HCT116 (cell line): ENCODE data around the gene TAGLN. TPM values are rescaled to one million over a fixed set of nuclear protein-coding genes. Genes with fewer than 3 reads are reported as not detected.

Experiments used
- ATAC-seq: fragments of 200-7000 bp; cut with Tn5 transposase; 2 replicates; pipeline ENCODE4 v1.9.1; 2020; ENCODE audit warnings: mild to moderate bottlenecking, moderate library complexity
- BruUV-seq: library from RNA; stranded (reverse); fragments of 400-500 nt; replicated peaks from 2 replicates; lab custom pipeline; 2021; lab: Mats Ljungman, UMichigan
- CTCF ChIA-PET: fragments of 300-600 bp; sonication (Branson Sonifier 250); formaldehyde crosslinking; loops from one replicate; lab custom pipeline; 2021; ENCODE audit warnings: antibody characterized with exemption; lab: Charles Lee
- POLR2A ChIA-PET: fragments of 300-600, 350-600 bp; sonication (Branson Sonifier 250); formaldehyde crosslinking; loops from one replicate; lab custom pipeline; 2021; ENCODE audit warnings: antibody characterized with exemption; lab: Charles Lee
- RAD21 ChIA-PET, 2 experiments: fragments of 300-600 bp; sonication (Branson Sonifier 250); formaldehyde crosslinking; loops; one replicate each; lab custom pipeline; 2023; ENCODE audit warnings: low total read pairs in 2 of 2; ENCODE audit not compliant: uncharacterized antibody in 2 of 2, unreplicated experiment in 2 of 2, low non-redundant PET in 1 of 2; lab: Charles Lee
- DNase-seq: peaks from one replicate; pipeline ENCODE4 v3.0.0-alpha.2; 2010; ENCODE audit warnings: low read depth, low spot score
- H2AFZ ChIP-seq: fragments of 200-600 bp; shearing (Covaris generic), sonication (generic); 2 replicates; pipeline ENCODE4 v1.6.1; 2017; ENCODE audit warnings: low read depth, mixed run types, mixed read lengths, antibody characterized with exemption, low read length; ENCODE audit not compliant: poor library complexity, severe bottlenecking
- H3K27ac ChIP-seq: 2 replicates; pipeline ENCODE4 v1.5.1; 2012; ENCODE audit warnings: low read depth, low read length
- H3K27me3 ChIP-seq: fragments of 200-600 bp; sonication (generic); 2 replicates; pipeline ENCODE4 v1.6.1; 2016; ENCODE audit warnings: mixed run types, low read length, mixed read lengths; ENCODE audit not compliant: insufficient read depth
- H3K36me3 ChIP-seq, 2 experiments: fragments of 200-500 bp in 1 of 2; fragments of 200-600 bp in 1 of 2; sonication (Bioruptor generic) in 1 of 2; sonication (generic) in 1 of 2; 2 replicates each; pipeline versions ENCODE4 v1.5.1 to v1.6.1; 2014 to 2016; ENCODE audit warnings: low read length in 2 of 2, inconsistent platforms in 1 of 2, mixed read lengths in 1 of 2, mixed run types in 1 of 2; ENCODE audit not compliant: insufficient read depth in 2 of 2, control insufficient read depth in 1 of 2
- H3K4me1 ChIP-seq, 2 experiments: fragments of 200-600 bp in 1 of 2; sonication (generic) in 1 of 2; 2 replicates each; pipeline versions ENCODE4 v1.5.1 to v1.6.1; 2012 to 2017; ENCODE audit warnings: low read length in 2 of 2, inconsistent platforms in 1 of 2, mild to moderate bottlenecking in 1 of 2, mixed read lengths in 1 of 2, mixed run types in 1 of 2, moderate library complexity in 1 of 2; ENCODE audit not compliant: insufficient read depth in 2 of 2, control insufficient read depth in 1 of 2
- H3K4me2 ChIP-seq: fragments of 200-600 bp; sonication (generic); 2 replicates; pipeline ENCODE4 v1.6.1; 2017; ENCODE audit warnings: mixed run types, low read length, mixed read lengths
- H3K4me3 ChIP-seq, 2 experiments: fragments of 200-600 bp in 1 of 2; sonication (generic) in 1 of 2; replicated peaks in 1 of 2; 2 replicates each; pipeline ENCODE4 v1.5.1; 2011 to 2016; ENCODE audit warnings: low read length in 2 of 2, control low read depth in 1 of 2, low read depth in 1 of 2, mild to moderate bottlenecking in 1 of 2, mixed read lengths in 1 of 2, mixed run types in 1 of 2
- H3K79me2 ChIP-seq: fragments of 200-600 bp; sonication (generic); 2 replicates; pipeline ENCODE4 v1.6.1; 2017; ENCODE audit warnings: mild to moderate bottlenecking, mixed run types, low read length, moderate library complexity, mixed read lengths; ENCODE audit not compliant: insufficient read depth
- H3K9ac ChIP-seq: fragments of 200-600 bp; sonication (generic); 2 replicates; pipeline ENCODE4 v1.6.1; 2016; ENCODE audit warnings: low read length, mixed read lengths
- H3K9me2 ChIP-seq: fragments of 200-600 bp; sonication (generic), shearing (Covaris generic); 2 replicates; pipeline ENCODE4 v1.6.1; 2017; ENCODE audit warnings: mixed run types, mild to moderate bottlenecking, moderate library complexity; ENCODE audit not compliant: insufficient read depth
- H3K9me3 ChIP-seq, 2 experiments: fragments of 200-500 bp in 1 of 2; fragments of 200-600 bp in 1 of 2; sonication (Bioruptor generic) in 1 of 2; sonication (generic) in 1 of 2; 2 replicates each; pipeline ENCODE4 v1.6.1; 2014 to 2017; ENCODE audit warnings: low read length in 2 of 2, mixed read lengths in 2 of 2, inconsistent platforms in 1 of 2, low read depth in 1 of 2, mild to moderate bottlenecking in 1 of 2, mixed run types in 1 of 2, moderate library complexity in 1 of 2; ENCODE audit not compliant: control insufficient read depth in 1 of 2, insufficient read depth in 1 of 2
- H4K20me1 ChIP-seq: fragments of 200-600 bp; sonication (generic), shearing (Covaris generic); 2 replicates; pipeline ENCODE4 v1.6.1; 2017; ENCODE audit warnings: mixed run types, mild to moderate bottlenecking, moderate library complexity; ENCODE audit not compliant: insufficient read depth
- CTCF ChIP-seq, 3 experiments: fragments of 200-600 bp in 1 of 3; sonication (generic) in 1 of 3; IDR thresholded peaks in 2 of 3; conservative IDR thresholded peaks in 1 of 3; 2 replicates each; pipeline ENCODE4 v1.5.1; 2012 to 2017; ENCODE audit warnings: low read depth in 2 of 3, low read length in 2 of 3, antibody characterized with exemption in 1 of 3, borderline replicate concordance in 1 of 3, control low read depth in 1 of 3, mild to moderate bottlenecking in 1 of 3, mixed read lengths in 1 of 3, mixed run types in 1 of 3, moderate library complexity in 1 of 3; ENCODE audit not compliant: insufficient read depth in 1 of 3
- ELF1 ChIP-seq: IDR thresholded peaks from 2 replicates; pipeline ENCODE4 v1.6.1; 2012; ENCODE audit warnings: low read depth, borderline replicate concordance
- EZH2 ChIP-seq: fragments of 200-600 bp; sonication (generic); IDR thresholded peaks from 2 replicates; pipeline ENCODE4 v1.6.1; 2017; ENCODE audit warnings: antibody characterized with exemption, mixed run types
- EZH2phosphoT487 ChIP-seq: fragments of 200-600 bp; IDR thresholded peaks from 2 replicates; pipeline ENCODE4 v1.6.1; 2018; ENCODE audit warnings: antibody characterized with exemption, borderline replicate concordance
- FOSL1 ChIP-seq: IDR thresholded peaks from 2 replicates; pipeline ENCODE4 v1.6.1; 2012; ENCODE audit warnings: low read depth
- MAX ChIP-seq: IDR thresholded peaks from 2 replicates; pipeline ENCODE4 v1.6.1; 2012
- POLR2AphosphoS5 ChIP-seq: IDR thresholded peaks from 2 replicates; pipeline ENCODE4 v1.6.1; 2011; ENCODE audit warnings: mild to moderate bottlenecking, low read depth, low read length, moderate library complexity
- SRF ChIP-seq: IDR thresholded peaks from 2 replicates; pipeline ENCODE4 v1.6.1; 2012; ENCODE audit warnings: low read depth
- ZNF274 ChIP-seq: fragments of 200-500 bp; sonication (Bioruptor generic); IDR thresholded peaks from 2 replicates; pipeline ENCODE4 v1.6.1; 2014; ENCODE audit warnings: mild to moderate bottlenecking, low read depth, low read length, inconsistent platforms
- intact Hi-C: fragments of 100-400 bp; cut with micrococcal nuclease; formaldehyde crosslinking; loops from 2 replicates; pipeline ENCODE4 v1.10.0; 2022
- total RNA-seq: library from RNA; stranded (reverse); gene quantifications from one replicate; pipeline ENCODE4 v1.2.1, GENCODE V29; 2021; ENCODE audit not compliant: unreplicated experiment

TAGLN gene
- total RNA-seq, 1 experiment from 2014 or later: 10.0 TPM

- no peaks in the 10 kb centered on the region for H3K9me3 ChIP-seq
- peaks cover 9% of the 10 kb centered on the region; the same call in 1 of the 2 replicates for H3K79me2 ChIP-seq
- ChIA-PET RAD21 (no interaction called here), POLR2A (no interaction called here), CTCF (no interaction called here)
- H4K20me1 ChIP-seq: no peaks in the 10 kb centered on the region
- H3K9ac ChIP-seq: no peak overlapping the region
- no peak overlapping the region for H3K4me3 ChIP-seq
- no peak for TF ChIP-seq MAX
- TF ChIP-seq EZH2: no peak
- no peak for TF ChIP-seq ZNF274
- no peak for TF ChIP-seq ELF1
- no peak for TF ChIP-seq FOSL1
- TF ChIP-seq SRF: no peak
- no peak for TF ChIP-seq EZH2phosphoT487
- TF ChIP-seq POLR2AphosphoS5: no peak
- TF ChIP-seq CTCF (IDR thresholded peaks at IDR 0.05 in 2 of 3, conservative IDR thresholded peaks at IDR 0.05 in 1 of 3; ENCODE audit: borderline replicate concordance in 1 of 3, insufficient read depth in 1 of 3, low read depth in 2 of 3, low read length in 2 of 3): no peak
- H3K27ac ChIP-seq: no peak overlapping the region
- H3K36me3 ChIP-seq: peaks cover 4 to 12% of the 10 kb centered on the region in 2 experiments; a peak in 2 of 4 replicates
- no peak overlapping the region for H2AFZ ChIP-seq
- intact Hi-C loops: no loop called here
- peaks cover 6 to 15% of the 10 kb centered on the region in 2 experiments; a peak in 3 of 4 replicates for H3K4me1 ChIP-seq
- no peaks in the 10 kb centered on the region for H3K9me2 ChIP-seq
- DNase-seq: no peak
- ATAC-seq: no peak
- no peaks in the 10 kb centered on the region for H3K27me3 ChIP-seq
- no peak overlapping the region for H3K4me2 ChIP-seq
- BruUV-seq: no TSS peak
These were observed 39.1 kb downstream of the TAGLN start for GRCh38 chr11:117238221-117238620.
